KG1 (cell line): ENCODE data around the gene CADPS.

Experiments
- DNase-seq: peaks from one replicate; lab custom pipeline; 2025; lab: John Stamatoyannopoulos, UW

CADPS gene

GRCh38 chr3:62873761-62874710 lies 1.2 kb downstream of the CADPS start:
- no peak for DNase-seq

DNA sequence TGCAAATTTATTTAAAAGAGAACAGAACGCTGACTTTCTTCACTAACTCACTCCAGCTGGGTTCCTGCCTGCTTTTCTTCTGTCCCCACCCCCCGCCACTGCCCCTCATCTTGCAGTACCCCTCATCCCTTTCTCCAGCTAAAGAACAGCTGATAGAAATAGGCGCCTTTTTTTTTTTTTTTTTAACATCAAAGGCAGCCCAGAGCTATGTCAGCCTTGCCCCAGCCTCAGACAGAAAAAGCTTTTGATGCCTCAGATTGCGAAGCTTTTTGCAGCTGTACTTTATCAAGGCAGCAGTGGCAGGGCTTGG lies 1.8 kb downstream of the CADPS start:
- DNase-seq = no peak

GRCh38 chr3:62872318-62872717 lies 2.9 kb downstream of the CADPS start:
- no peak for DNase-seq

- DNase-seq = no peak
These were observed 4.9 kb downstream of the CADPS start for GRCh38 chr3:62870321-62870720.

DNA sequence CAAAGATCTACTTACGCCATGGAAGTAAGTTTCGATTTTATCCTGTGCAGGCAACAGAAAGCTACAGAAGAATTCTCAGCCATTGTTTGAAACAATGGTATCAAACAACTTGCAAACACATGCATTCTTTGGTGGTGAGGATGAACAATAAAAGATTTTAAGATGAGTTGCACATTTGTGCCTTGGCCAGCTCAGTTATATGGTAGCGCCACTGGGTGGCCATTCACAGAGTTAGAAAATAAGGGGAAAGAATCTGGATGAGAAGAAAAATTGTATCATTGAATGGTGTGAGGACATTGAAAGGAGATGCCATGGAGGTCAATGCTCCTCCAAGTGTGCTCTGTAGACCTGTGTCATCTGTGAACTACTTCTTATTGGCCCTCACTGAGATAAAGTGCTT lies 11.6 kb downstream of the CADPS start:
- DNase-seq = no peak

GRCh38 chr3:62859203-62859791 lies 15.9 kb downstream of the CADPS start:
- DNase-seq = no peak

GRCh38 chr3:62845996-62846395 lies 29.2 kb downstream of the CADPS start:
- no peak for DNase-seq

DNA sequence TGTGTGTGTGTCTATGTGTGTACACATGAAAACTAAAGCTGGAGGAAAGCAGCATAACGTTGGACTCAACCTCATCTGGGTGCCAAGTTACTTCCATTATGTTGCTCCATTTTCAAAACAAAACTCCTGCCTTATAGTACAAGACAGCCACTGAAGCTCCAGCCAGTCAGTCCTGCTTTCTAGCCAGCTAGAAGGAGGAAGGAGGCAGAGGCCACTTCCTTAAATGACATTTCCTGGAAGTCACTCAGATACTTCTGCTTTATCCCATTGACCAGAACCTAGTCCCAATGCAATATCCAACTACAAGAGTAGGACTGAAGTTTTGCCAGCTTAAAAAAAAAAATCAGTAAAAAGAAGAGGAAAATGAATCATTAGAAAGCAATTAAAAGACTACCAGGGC lies 31.7 kb downstream of the CADPS start:
- no peak for DNase-seq

DNA sequence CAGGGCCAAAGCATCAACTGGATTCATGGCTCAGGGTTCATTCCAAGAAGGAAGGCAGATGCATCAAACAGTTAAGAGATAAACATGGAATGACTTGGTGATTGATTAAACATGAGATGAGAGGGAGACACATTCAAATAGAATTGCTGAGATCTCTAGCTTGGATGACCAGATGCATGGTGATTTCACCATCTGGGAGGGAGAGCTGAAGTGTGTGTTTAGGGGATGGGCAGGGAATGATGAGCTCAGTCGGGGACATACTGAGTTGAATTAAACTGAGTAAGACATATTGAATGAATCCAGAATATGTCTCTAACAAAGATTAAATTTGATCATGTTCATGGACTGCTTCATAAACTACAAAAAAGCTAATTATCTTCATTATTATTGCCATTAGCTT lies 35.5 kb downstream of the CADPS start:
- DNase-seq = no peak

GRCh38 chr3:62837145-62837787 lies 38.0 kb downstream of the CADPS start:
- DNase-seq = no peak

- no peak for DNase-seq
These were observed 39.5 kb downstream of the CADPS start for GRCh38 chr3:62835554-62836236.

DNA sequence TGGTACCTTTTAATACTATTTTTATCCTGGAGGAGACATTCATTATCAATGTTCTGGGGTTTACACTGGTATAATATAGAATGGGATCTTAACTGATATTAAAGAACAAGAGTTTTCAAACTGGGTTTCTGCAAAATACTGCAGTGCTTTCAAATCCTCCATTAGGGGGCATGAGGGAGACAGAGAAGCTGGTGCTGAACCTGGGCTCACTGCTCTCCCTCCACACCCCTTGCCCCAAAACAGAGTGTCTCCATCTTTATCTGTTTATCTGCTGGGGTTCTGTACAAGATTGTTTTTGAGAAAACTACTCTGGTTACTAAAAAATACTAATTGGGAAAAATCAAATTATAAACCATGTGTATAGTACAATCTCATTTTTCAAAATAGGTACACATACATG lies 41.7 kb downstream of the CADPS start:
- no peak for DNase-seq

DNA sequence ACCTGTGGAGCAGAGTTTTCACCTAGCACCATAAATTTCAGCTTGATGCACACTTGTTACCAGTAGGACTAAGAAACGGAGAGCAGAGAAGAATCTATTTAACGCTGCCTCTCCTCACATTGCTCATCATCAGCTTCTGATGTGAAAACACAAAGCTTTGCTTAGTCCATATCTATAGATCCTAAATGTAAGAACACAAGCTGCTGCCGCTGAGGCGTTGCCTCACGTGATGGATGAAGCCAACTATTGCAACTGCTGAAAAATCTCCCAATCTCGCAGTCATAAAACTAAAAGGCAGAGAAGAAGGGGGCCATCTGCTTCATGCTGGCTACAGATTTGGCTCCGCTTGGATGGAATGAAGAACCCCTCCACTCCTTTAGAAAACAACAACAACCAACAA lies 42.7 kb downstream of the CADPS start:
- no peak for DNase-seq

- DNase-seq = no peak
These were observed 44.4 kb downstream of the CADPS start for GRCh38 chr3:62830727-62831322.

- DNase-seq = no peak
These were observed 47.7 kb downstream of the CADPS start for GRCh38 chr3:62827550-62827949.

DNA sequence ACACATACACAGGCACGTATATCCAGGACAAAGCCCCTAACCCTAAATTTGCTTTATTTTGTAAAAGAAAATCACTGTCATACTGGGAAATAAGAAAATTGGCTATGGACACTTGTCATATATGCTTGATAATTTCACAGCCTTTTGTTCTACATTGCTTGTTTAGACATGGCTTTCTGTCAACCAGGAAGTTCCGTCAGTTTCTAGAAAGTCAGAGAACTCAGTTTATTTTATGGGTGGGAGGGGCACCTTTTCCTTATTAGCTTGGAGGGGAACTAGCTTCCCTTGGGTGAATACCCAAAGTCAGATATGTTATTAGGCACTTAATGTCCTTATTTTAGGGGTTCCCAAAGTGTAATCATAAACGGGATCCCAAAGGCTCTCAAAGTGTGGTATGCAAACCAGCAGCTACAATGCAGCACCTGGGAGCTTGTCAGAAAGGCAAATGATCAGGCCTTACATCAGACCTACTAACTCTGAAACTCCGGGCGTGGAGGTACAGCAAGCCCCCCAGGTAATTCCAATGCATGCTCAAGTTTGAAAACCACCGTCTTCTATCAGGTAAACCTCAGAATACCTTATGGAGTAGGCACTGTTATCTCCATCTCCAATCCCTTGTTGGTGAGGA lies 50.1 kb downstream of the CADPS start:
- DNase-seq = no peak

GRCh38 chr3:62823461-62824050 lies 51.7 kb downstream of the CADPS start:
- no peak for DNase-seq

- no peak for DNase-seq
These were observed 52.3 kb downstream of the CADPS start for GRCh38 chr3:62822905-62823304.

DNA sequence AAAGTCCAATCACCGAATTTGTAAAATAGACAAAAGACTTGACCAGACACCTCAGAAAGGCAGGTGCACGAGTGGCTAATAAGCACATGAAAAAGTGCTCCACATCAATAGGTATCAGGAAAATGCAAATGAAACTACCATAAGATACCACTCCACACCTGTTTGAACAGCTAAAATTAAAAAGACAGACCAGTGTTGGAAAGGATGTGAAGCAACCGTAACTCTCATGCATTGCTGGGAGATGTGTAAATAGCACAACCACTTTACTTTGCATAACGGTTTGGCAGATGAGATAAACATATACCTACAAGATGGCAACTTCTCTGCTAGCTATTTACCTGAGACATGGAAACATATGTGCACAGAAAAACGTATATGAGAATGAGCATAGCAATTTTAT lies 56.9 kb downstream of the CADPS start:
- no peak for DNase-seq

- no peak for DNase-seq
These were observed 57.5 kb downstream of the CADPS start for GRCh38 chr3:62817678-62818077.

DNA sequence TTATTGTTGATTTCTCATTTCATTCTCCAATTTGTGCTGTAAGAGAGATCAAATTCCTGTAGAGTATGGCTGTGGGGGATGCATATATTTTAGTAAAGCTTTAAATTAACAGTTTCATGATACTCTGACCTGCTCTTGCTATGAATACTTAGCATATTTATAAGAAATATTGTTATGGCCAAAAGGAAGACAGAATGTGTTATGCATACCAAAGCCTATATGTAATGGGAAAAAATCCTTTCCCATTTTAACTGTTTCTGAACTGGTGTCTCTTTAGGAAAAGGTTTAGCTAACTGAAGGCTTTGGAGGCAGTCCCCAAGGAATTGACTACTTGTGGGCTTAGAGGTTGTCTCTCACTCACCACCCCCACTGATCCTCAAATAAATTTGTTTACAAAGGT lies 59.2 kb downstream of the CADPS start:
- no peak for DNase-seq
